HG03565 (cell line): ENCODE measurements around the gene GORASP2.

ENCODE experiments used
- ATAC-seq: cut with Tn5 transposase; IDR thresholded peaks from one replicate; pipeline ENCODE4 v1.9.1; 2021; ENCODE audit warnings: mild to moderate bottlenecking, moderate library complexity; ENCODE audit not compliant: unreplicated experiment

The GORASP2 gene

DNA sequence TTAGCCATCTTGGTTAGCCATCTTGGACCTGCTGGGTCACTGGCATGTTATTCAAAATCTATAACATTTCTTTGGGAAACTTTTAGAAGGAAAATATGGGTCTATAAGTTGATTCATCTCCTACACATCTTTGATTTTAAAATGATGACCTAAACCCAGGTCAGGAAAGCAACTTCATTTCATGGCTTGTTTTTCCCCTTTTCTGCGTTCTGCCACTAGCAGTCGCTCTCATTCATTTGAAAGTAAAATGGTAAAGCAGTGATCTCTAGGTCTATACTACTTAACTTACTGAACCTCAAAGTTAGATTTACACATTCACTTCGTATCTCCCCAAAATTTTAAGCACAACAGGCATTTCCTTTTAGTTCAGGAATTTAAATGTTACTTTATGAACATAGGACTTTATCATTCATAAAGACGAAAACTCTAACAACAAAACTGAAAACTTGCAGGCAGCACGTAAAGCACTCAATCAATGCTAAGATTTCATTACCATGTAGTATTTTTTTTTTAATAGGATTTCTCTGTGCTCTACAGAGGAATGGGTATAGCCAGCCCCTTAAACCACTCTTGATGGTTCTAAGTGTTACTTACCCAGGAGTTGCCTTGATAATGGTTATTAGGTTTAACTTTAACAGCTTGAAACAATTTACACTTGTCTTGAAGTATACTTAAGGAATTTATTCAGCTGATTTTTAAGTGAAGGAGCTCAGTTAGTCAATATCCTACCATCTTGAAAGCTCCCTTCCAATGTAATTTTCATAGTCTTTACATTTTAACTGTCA lies 62.5 kb downstream of the GORASP2 start:
- no peak for ATAC-seq

DNA sequence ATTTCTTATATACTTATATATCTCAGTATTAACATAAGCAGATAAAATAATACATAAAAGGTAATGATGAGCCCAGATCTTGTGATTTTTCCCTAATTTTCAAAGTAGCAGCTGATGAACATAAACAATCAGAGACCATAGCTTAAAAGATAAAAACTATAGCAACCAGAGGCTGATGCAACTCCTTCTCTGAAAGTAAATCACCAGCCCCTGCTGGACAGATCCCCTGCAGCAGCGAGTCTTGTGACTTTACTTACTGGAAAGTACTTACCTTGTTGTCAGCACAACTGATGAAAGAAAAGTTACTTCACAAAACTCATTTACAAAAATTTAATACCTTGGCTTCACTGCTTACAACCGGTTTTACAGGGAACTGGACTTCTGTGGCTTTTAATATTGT lies 67.3 kb downstream of the GORASP2 start:
- ATAC-seq, result no peak

DNA sequence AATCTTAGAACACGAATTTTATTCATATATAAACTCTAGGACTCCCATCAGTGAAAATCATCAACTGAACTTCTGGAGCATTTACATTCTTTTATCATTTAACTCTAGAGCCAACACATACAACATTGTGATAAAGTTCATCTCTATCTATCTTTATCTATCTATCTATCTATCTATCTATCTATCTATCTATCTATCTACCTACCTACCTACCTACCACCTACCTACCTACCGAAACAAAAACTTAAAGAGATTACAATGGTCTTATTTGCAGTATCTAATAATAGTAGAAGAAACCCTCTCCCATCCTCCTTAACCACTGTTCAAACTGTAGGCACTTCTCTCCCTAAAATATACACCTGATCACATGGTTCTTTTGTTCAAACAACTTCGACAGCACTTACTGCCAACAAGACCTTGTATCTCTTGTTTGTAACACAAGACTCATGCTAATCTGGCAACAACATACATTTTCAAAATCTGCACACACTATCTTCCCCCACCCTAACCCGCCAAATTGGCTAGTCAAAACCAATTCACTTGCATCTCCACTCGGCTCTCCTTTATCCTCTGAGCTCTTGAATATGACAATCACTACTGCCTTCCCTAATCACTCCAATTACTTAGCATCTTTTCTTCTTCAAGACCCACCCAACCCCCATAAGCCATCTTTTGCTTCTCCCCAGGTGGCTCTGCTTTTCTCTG lies 69.0 kb downstream of the GORASP2 start:
- no peak for ATAC-seq

DNA sequence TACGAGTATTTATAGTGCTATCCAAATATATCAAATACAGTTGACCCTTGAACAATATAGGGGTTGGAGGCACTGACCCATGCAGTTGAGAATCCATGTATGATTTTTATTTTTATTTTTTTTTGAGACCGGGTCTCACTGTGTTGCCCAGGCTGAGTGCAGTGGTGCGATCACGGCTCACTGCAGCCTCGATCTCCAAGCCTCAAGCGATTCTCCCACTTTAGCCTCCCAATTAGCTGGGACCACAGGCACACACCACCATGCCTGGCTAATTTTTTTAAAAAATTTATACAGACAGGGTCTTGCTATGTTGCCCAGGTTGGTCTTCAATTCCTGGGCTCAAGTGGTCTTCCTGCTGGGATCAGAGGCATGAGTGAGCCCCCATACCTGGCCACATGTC lies 70.6 kb downstream of the GORASP2 start:
- ATAC-seq, result no peak

DNA sequence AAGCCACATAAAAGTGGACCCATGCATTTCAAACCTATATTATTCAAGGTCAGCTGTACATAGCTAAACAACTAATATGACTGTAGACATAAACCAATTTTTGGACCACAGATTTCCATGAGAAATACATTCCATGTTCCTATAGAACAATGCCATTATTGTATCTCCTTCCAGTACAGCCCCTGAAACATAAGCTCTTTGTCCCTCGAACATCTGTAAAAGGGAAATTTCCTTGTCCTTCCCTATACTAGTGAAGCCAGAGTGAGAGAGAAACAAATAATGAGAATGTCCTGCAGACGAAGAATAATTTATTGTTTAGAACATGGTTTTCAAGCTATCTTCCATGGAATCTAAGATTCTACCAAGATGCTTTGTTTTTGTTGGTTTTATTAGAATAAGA lies 75.3 kb downstream of the GORASP2 start:
- ATAC-seq, result no peak

DNA sequence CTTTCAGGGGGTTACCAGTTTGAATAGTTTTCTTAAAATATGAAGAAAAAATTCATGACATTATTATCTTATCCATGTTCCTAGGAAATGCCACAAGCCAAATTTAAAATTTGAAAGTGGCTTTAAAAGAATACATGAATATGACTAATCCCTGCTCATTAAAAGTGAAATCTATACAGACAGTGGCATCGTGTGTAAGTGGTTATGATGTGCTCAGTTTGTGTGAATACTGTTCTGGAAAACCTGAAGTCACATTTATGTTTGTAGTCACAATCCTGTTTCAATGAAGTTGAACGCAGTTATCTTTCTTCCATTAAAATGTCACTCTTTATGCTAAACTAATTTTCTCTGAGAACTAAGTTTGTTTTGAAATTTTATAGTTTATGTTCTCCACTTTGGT lies 75.8 kb downstream of the GORASP2 start:
- no peak for ATAC-seq

DNA sequence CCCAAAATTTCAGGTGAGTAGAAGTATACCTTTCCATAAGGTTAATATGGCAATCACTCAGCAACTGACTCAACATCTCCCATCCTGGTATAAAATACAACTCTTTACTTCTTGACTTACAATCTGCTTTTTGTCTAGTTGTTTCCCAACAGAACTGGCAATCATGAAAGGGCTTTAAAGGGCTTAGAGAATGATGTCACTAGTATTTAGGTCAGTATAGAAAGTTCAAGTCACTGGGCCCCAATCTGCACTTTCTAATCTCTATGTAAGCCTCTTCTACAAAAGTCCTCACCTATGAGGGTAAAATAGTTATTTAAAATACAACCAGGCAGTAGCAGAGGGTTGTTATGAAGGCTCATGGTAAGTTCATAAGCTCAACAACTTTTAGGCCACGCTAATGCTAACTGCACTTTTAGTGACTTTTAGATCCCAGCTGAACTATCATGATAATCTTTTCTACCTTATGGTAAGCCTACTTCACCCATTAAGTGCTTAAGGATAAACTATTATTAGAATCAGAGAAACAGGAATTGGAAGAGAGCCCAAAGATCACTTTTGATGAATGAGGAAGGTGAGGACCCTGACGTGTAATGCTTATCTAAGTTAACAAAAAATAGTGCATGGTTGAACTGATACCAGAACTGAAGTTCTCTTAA lies 79.6 kb downstream of the GORASP2 start:
- no peak for ATAC-seq

DNA sequence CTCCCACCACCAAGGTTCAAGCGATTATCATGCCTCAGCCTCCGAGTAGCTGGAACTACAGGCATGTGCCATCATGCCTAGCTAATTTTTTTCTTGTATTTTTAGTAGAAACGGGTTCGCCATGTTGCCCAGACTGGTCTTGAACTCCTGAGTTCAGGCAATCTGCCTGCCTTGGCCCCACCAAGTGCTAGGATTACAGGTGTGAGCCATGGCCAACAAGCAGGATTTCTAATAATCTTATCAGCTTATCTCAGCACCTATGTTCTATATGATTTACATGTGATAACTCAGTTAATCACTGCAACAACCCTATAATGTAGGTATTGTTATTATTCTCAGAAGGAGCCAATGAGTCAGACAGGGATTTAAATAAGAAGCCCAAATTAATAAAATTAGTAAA lies 80.3 kb downstream of the GORASP2 start:
- ATAC-seq, result no peak

DNA sequence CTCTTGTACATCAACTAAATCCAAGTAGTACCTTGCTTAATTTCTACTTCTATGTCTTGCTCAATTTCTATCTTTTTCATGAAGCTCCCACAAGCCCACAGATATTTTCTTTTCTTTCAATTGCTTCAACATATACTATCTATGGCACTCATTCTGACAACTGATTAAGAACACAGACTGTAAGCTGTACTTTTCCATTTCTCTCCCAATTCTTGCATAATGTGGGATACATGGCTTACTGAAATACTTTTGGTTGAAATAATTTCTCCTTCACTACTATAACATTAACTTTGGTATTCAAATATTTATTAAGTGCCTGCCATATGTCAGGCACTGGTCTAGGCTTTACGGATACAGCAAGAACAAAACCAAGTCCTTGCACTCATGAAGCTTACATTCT lies 84.8 kb downstream of the GORASP2 start:
- ATAC-seq, result no peak

DNA sequence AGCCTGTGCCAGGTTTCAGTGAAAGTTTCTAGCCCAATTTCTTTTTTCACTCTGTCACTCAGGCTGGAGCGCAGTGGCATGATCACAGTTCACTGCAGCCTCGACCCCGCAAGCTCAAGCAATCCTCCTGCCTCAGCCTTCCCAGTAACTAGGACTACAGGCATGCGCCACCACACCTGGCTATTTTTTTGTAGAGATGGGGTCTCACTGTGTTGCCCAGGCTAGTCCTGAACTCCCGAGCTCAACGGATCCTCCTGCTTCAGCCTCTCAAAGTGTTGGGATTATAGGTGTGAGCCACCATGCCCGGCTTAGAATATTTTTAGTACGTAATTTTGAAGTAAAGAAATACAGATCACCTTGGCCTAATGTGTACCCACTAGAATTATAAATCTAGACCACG lies 87.1 kb downstream of the GORASP2 start:
- ATAC-seq, result no peak
